ENCODE data around the gene TNRC6A. TPM values are rescaled to one million over a fixed set of nuclear protein-coding genes. Genes with fewer than 3 reads are reported as not detected.

TNRC6A gene
- total and polyA plus RNA-seq, 2 experiments from 2014 or later: 93.1 to 124 TPM

GRCh38 chr16:24721830-24722238, 7.6 kb upstream of the TNRC6A start:
- Mint-ChIP-seq H3K36me3 (ENCODE audit: low read depth) (no peaks in the 10 kb centered on the region), H3K27me3 (ENCODE audit: insufficient read depth, low read depth, poor library complexity) (peaks cover 2% of the 10 kb centered on the region), H3K4me3 (no peak overlapping the region), H3K27ac (no peak overlapping the region), H3K4me1 (no peaks in the 10 kb centered on the region), H3K9me3 (peaks cover 2% of the 10 kb centered on the region; the same call in 2 of the 3 replicates)
- Histone ChIP-seq H2AFZ (no peak overlapping the region), H3F3A (replicated peaks; ENCODE audit: low read depth) (no peaks in the 10 kb centered on the region), H3K4me2 (no peak overlapping the region), H3K4me3 (no peak overlapping the region), H4K20me1 (replicated peaks; ENCODE audit: insufficient read depth) (no peaks in the 10 kb centered on the region), H3K79me2 (replicated peaks; ENCODE audit: insufficient read depth) (no peaks in the 10 kb centered on the region), H3K27me3 (ENCODE audit: insufficient read depth) (no peaks in the 10 kb centered on the region), H3K27ac (ENCODE audit: low read depth) (no peak overlapping the region), H3K36me3 (ENCODE audit: insufficient read depth) (no peaks in the 10 kb centered on the region), H3K9me2 (ENCODE audit: insufficient read depth) (no peaks in the 10 kb centered on the region), H3K4me1 (ENCODE audit: insufficient read depth) (no peaks in the 10 kb centered on the region)
- no peak for ATAC-seq
- DNase-seq (ENCODE audit: low spot score): no peak
- TF ChIP-seq ZNF114 (CRISPR knock-in tag; IDR thresholded peaks at IDR 0.05): no peak
- TF ChIP-seq NANOG (IDR thresholded peaks at IDR 0.05; ENCODE audit: borderline replicate concordance): no peak
- no peak for TF ChIP-seq REST (IDR thresholded peaks at IDR 0.05; ENCODE audit: unreplicated experiment)
- no peak for TF ChIP-seq STAT1 (IDR thresholded peaks at IDR 0.05; ENCODE audit: unreplicated experiment)
- TF ChIP-seq CREB1 (CRISPR knock-in tag; IDR thresholded peaks at IDR 0.05; ENCODE audit: low read depth): no peak
- TF ChIP-seq ZNF462 (CRISPR knock-in tag; IDR thresholded peaks at IDR 0.05): no peak
- no peak for TF ChIP-seq EZH2 (IDR thresholded peaks at IDR 0.05; ENCODE audit: low read depth, unreplicated experiment)
- TF ChIP-seq JUNB (IDR thresholded peaks at IDR 0.05; ENCODE audit: unreplicated experiment): no peak
- TF ChIP-seq, protein P1, sequence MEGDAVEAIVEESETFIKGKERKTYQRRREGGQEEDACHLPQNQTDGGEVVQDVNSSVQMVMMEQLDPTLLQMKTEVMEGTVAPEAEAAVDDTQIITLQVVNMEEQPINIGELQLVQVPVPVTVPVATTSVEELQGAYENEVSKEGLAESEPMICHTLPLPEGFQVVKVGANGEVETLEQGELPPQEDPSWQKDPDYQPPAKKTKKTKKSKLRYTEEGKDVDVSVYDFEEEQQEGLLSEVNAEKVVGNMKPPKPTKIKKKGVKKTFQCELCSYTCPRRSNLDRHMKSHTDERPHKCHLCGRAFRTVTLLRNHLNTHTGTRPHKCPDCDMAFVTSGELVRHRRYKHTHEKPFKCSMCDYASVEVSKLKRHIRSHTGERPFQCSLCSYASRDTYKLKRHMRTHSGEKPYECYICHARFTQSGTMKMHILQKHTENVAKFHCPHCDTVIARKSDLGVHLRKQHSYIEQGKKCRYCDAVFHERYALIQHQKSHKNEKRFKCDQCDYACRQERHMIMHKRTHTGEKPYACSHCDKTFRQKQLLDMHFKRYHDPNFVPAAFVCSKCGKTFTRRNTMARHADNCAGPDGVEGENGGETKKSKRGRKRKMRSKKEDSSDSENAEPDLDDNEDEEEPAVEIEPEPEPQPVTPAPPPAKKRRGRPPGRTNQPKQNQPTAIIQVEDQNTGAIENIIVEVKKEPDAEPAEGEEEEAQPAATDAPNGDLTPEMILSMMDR (conservative IDR thresholded peaks at IDR 0.05; ENCODE audit: low read depth in 2 of 2): no peak
- no peak for TF ChIP-seq ZNF331 (CRISPR knock-in tag; IDR thresholded peaks at IDR 0.05; ENCODE audit: low read depth)
- TF ChIP-seq EZH2phosphoT487 (IDR thresholded peaks at IDR 0.05; ENCODE audit: unreplicated experiment): no peak
- TF ChIP-seq POLR2AphosphoS5 (IDR thresholded peaks at IDR 0.05; ENCODE audit: low read depth): no peak
- no peak for TF ChIP-seq ETS1 (IDR thresholded peaks at IDR 0.05)
